Fibroblast of peridontal ligament (primary cell): ENCODE measurements around the gene RBM26.

Experiments used
- DNase-seq: peaks from one replicate; pipeline ENCODE4 v3.0.0-alpha.2; 2010; ENCODE audit errors: extremely low read depth

RBM26 gene

DNA sequence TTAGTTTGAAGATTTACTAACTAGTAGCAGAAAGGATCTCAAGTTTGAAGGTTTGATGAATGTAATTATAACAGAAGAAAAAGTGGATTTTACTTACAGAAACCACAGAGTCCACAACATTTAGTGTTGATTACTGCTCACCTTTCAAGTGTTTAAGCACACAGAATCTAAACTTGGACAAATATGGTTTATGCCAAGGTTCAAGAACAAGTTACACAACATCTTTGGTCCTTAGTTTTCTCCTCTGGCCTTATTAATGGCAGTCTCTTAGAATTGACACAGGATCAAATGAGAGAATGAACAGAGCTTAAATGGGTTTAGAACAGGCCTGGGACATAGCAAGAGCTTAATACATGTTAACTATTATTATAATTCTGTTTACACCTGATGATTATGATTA lies 133.0 kb downstream of the RBM26 start:
- no peak for DNase-seq

DNA sequence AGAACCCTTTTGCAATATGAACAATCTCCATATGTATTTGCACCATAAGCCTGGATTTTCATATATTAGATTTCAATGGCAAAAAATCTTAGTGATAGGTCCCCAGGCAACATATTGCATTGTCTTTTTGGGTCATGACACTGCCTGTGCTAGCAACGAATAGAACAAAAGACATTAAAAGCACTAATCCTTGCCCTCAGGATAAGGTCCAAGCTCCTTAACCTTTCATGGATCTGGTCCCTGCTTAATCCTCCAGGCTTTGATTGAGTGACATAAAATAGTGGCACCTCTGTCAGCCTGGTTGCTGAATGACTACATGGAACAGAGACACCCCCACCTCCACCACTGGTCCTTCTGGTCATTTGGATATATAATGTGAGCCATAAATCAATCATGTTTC lies 134.4 kb downstream of the RBM26 start:
- no peak for DNase-seq

DNA sequence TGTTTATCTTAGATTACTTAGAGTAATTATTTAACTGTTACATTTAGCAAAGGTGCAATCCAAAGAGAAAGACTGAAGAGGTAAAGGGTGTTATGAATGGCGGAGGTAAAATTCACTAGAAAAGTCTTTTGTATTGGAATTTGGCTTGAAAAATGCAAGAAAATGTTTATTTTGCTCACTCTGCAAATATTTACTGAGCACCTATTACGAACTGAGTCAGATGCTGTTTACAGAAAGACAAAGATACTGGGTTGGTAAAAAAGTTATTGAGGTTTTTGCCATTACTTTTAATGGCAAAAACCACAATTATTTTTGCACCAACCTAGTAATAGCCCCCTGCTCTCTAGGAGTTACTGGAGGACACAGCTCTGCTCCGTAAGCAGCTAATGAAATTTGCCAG lies 135.2 kb downstream of the RBM26 start:
- DNase-seq = no peak
